Memory B cell (primary cell): ENCODE data around the gene SMOC2.

Source experiments
- ATAC-seq: fragments of 150-1000 bp; cut with Tn5 transposase; 2 replicates; pipeline ENCODE4 v1.10.0; 2021; ENCODE audit warnings: low read depth, mild to moderate bottlenecking, moderate library complexity
- DNase-seq, 2 donors: peaks; one replicate each; pipeline ENCODE4 v3.0.0; 2022; ENCODE audit warnings: low spot score in 2 of 2
- H3K27ac Mint-ChIP-seq: one replicate; pipeline ENCODE4 v1.8.0; 2022; ENCODE audit warnings: mild to moderate bottlenecking, moderate library complexity, mixed read lengths
- H3K27me3 Mint-ChIP-seq: one replicate; pipeline ENCODE4 v1.8.0; 2022; ENCODE audit warnings: mixed read lengths
- H3K36me3 Mint-ChIP-seq: one replicate; pipeline ENCODE4 v1.8.0; 2022; ENCODE audit warnings: mild to moderate bottlenecking, mixed read lengths
- H3K4me1 Mint-ChIP-seq: one replicate; pipeline ENCODE4 v1.8.0; 2022; ENCODE audit warnings: mixed read lengths
- H3K4me3 Mint-ChIP-seq: one replicate; pipeline ENCODE4 v1.8.0; 2022; ENCODE audit warnings: mild to moderate bottlenecking, moderate library complexity, mixed read lengths
- H3K9me3 Mint-ChIP-seq: one replicate; pipeline ENCODE4 v1.8.0; 2022; ENCODE audit warnings: mixed read lengths

SMOC2 gene

GRCh38 chr6:168496997-168497331 is 56.0 kb downstream of the SMOC2 start:
- ATAC-seq (no peak), DNase-seq (no peak)
- no peaks in the 10 kb centered on the region for H3K27me3 Mint-ChIP-seq
- H3K9me3 Mint-ChIP-seq, result no peaks in the 10 kb centered on the region
- no peaks in the 10 kb centered on the region for H3K4me1 Mint-ChIP-seq
- no peak overlapping the region for H3K4me3 Mint-ChIP-seq
- H3K36me3 Mint-ChIP-seq, result no peaks in the 10 kb centered on the region
- no peak overlapping the region for H3K27ac Mint-ChIP-seq

GRCh38 chr6:168497381-168497780 is 56.4 kb downstream of the SMOC2 start:
- H3K27me3 Mint-ChIP-seq, result no peaks in the 10 kb centered on the region
- DNase-seq, result no peak
- no peak overlapping the region for H3K4me3 Mint-ChIP-seq
- no peak overlapping the region for H3K27ac Mint-ChIP-seq
- no peaks in the 10 kb centered on the region for H3K4me1 Mint-ChIP-seq
- ATAC-seq, result no peak
- no peaks in the 10 kb centered on the region for H3K9me3 Mint-ChIP-seq
- H3K36me3 Mint-ChIP-seq, result no peaks in the 10 kb centered on the region

- H3K9me3 Mint-ChIP-seq, result no peaks in the 10 kb centered on the region
- H3K27ac Mint-ChIP-seq, result no peak overlapping the region
- no peak overlapping the region for H3K4me3 Mint-ChIP-seq
- ATAC-seq, result no peak
- DNase-seq, result no peak
- H3K36me3 Mint-ChIP-seq, result no peaks in the 10 kb centered on the region
- no peaks in the 10 kb centered on the region for H3K4me1 Mint-ChIP-seq
- H3K27me3 Mint-ChIP-seq, result no peaks in the 10 kb centered on the region
These were observed 57.3 kb downstream of the SMOC2 start for GRCh38 chr6:168498161-168498843.

GRCh38 chr6:168499045-168499650 is 58.2 kb downstream of the SMOC2 start:
- no peaks in the 10 kb centered on the region for H3K9me3 Mint-ChIP-seq
- H3K4me1 Mint-ChIP-seq, result no peaks in the 10 kb centered on the region
- H3K36me3 Mint-ChIP-seq, result no peaks in the 10 kb centered on the region
- ATAC-seq (no peak), DNase-seq (no peak)
- no peaks in the 10 kb centered on the region for H3K27me3 Mint-ChIP-seq
- no peak overlapping the region for H3K27ac Mint-ChIP-seq
- H3K4me3 Mint-ChIP-seq, result no peak overlapping the region

- DNase-seq (no peak), ATAC-seq (no peak)
- H3K4me3 Mint-ChIP-seq, result no peak overlapping the region
- no peaks in the 10 kb centered on the region for H3K9me3 Mint-ChIP-seq
- H3K36me3 Mint-ChIP-seq, result no peaks in the 10 kb centered on the region
- no peak overlapping the region for H3K27ac Mint-ChIP-seq
- H3K4me1 Mint-ChIP-seq, result no peaks in the 10 kb centered on the region
- H3K27me3 Mint-ChIP-seq, result no peaks in the 10 kb centered on the region
These were observed 59.5 kb downstream of the SMOC2 start for GRCh38 chr6:168500519-168500918.

GRCh38 chr6:168501561-168501960 is 60.6 kb downstream of the SMOC2 start:
- H3K4me3 Mint-ChIP-seq, result no peak overlapping the region
- no peaks in the 10 kb centered on the region for H3K9me3 Mint-ChIP-seq
- DNase-seq (no peak), ATAC-seq (no peak)
- no peaks in the 10 kb centered on the region for H3K36me3 Mint-ChIP-seq
- H3K27ac Mint-ChIP-seq, result no peak overlapping the region
- no peaks in the 10 kb centered on the region for H3K4me1 Mint-ChIP-seq
- H3K27me3 Mint-ChIP-seq, result no peaks in the 10 kb centered on the region

GRCh38 chr6:168504366-168504765 is 63.4 kb downstream of the SMOC2 start:
- Mint-ChIP-seq H3K9me3 (no peaks in the 10 kb centered on the region), H3K4me1 (no peaks in the 10 kb centered on the region), H3K27ac (no peak overlapping the region), H3K36me3 (no peaks in the 10 kb centered on the region), H3K4me3 (no peak overlapping the region), H3K27me3 (no peaks in the 10 kb centered on the region)
- no peak for ATAC-seq
- no peak for DNase-seq

GRCh38 chr6:168506460-168506859 is 65.5 kb downstream of the SMOC2 start:
- no peaks in the 10 kb centered on the region for H3K36me3 Mint-ChIP-seq
- ATAC-seq, result no peak

GRCh38 chr6:168507297-168507696 is 66.3 kb downstream of the SMOC2 start:
- H3K27ac Mint-ChIP-seq, result no peak overlapping the region
- no peaks in the 10 kb centered on the region for H3K9me3 Mint-ChIP-seq

More at GRCh38 chr6:168506460-168506859, 65.5 kb downstream of the SMOC2 start:
- DNase-seq, result no peak
- Mint-ChIP-seq H3K4me3 (no peak overlapping the region), H3K4me1 (no peaks in the 10 kb centered on the region), H3K27me3 (no peaks in the 10 kb centered on the region), H3K9me3 (no peaks in the 10 kb centered on the region), H3K27ac (no peak overlapping the region)

GRCh38 chr6:168507730-168508129 is 66.7 kb downstream of the SMOC2 start:
- Mint-ChIP-seq H3K36me3 (no peaks in the 10 kb centered on the region), H3K9me3 (no peaks in the 10 kb centered on the region), H3K27me3 (no peaks in the 10 kb centered on the region), H3K4me1 (no peaks in the 10 kb centered on the region), H3K27ac (no peak overlapping the region), H3K4me3 (no peak overlapping the region)
- DNase-seq, result no peak
- no peak for ATAC-seq

More at GRCh38 chr6:168507297-168507696, 66.3 kb downstream of the SMOC2 start:
- H3K36me3 Mint-ChIP-seq, result no peaks in the 10 kb centered on the region
- H3K4me3 Mint-ChIP-seq, result no peak overlapping the region
- DNase-seq, result no peak
- no peak for ATAC-seq
- no peaks in the 10 kb centered on the region for H3K4me1 Mint-ChIP-seq
- no peaks in the 10 kb centered on the region for H3K27me3 Mint-ChIP-seq

- ATAC-seq, result no peak
- no peaks in the 10 kb centered on the region for H3K4me1 Mint-ChIP-seq
- H3K36me3 Mint-ChIP-seq, result no peaks in the 10 kb centered on the region
- no peak for DNase-seq
- no peaks in the 10 kb centered on the region for H3K27me3 Mint-ChIP-seq
- no peaks in the 10 kb centered on the region for H3K9me3 Mint-ChIP-seq
- no peak overlapping the region for H3K4me3 Mint-ChIP-seq
- no peak overlapping the region for H3K27ac Mint-ChIP-seq
These were observed 67.9 kb downstream of the SMOC2 start for GRCh38 chr6:168508903-168509302.

GRCh38 chr6:168513766-168514165 is 72.8 kb downstream of the SMOC2 start:
- Mint-ChIP-seq H3K4me3 (no peak overlapping the region), H3K9me3 (no peaks in the 10 kb centered on the region), H3K27ac (no peak overlapping the region), H3K27me3 (no peaks in the 10 kb centered on the region), H3K4me1 (no peaks in the 10 kb centered on the region), H3K36me3 (no peaks in the 10 kb centered on the region)
- ATAC-seq (no peak), DNase-seq (no peak)

GRCh38 chr6:168514216-168514615 is 73.2 kb downstream of the SMOC2 start:
- no peak for ATAC-seq
- no peak overlapping the region for H3K4me3 Mint-ChIP-seq
- H3K36me3 Mint-ChIP-seq, result no peaks in the 10 kb centered on the region
- H3K4me1 Mint-ChIP-seq, result no peaks in the 10 kb centered on the region
- no peak overlapping the region for H3K27ac Mint-ChIP-seq
- no peaks in the 10 kb centered on the region for H3K9me3 Mint-ChIP-seq
- DNase-seq, result no peak
- no peaks in the 10 kb centered on the region for H3K27me3 Mint-ChIP-seq

- no peak overlapping the region for H3K4me3 Mint-ChIP-seq
- no peaks in the 10 kb centered on the region for H3K9me3 Mint-ChIP-seq
- no peaks in the 10 kb centered on the region for H3K36me3 Mint-ChIP-seq
- ATAC-seq (no peak), DNase-seq (no peak)
- H3K27ac Mint-ChIP-seq, result no peak overlapping the region
- no peaks in the 10 kb centered on the region for H3K4me1 Mint-ChIP-seq
- no peaks in the 10 kb centered on the region for H3K27me3 Mint-ChIP-seq
These were observed 74.4 kb downstream of the SMOC2 start for GRCh38 chr6:168515376-168515775.
